Stomach smooth muscle (tissue), 2 donors: ENCODE data around the gene KLHL35.

Source experiments
- H3K27ac ChIP-seq: one replicate; pipeline ENCODE4 v1.7.0; 2013; ENCODE audit warnings: mild to moderate bottlenecking, low read length, inconsistent platforms
- H3K27me3 ChIP-seq, 2 donors: one replicate each; pipeline ENCODE4 v1.7.0; 2013; ENCODE audit warnings: low read length in 2 of 2; ENCODE audit not compliant: insufficient read depth in 2 of 2, control insufficient read depth in 1 of 2
- H3K36me3 ChIP-seq, 2 donors: one replicate each; pipeline ENCODE4 v1.7.0; 2013; ENCODE audit warnings: low read length in 2 of 2; ENCODE audit not compliant: control insufficient read depth in 2 of 2, insufficient read depth in 2 of 2
- H3K4me1 ChIP-seq: one replicate; pipeline ENCODE4 v1.7.0; 2013; ENCODE audit warnings: low read length; ENCODE audit not compliant: control insufficient read depth, insufficient read depth
- H3K4me3 ChIP-seq, 2 donors: one replicate each; pipeline ENCODE4 v1.7.0; 2013; ENCODE audit warnings: low read length in 2 of 2
- H3K9ac ChIP-seq, 2 donors: one replicate each; pipeline ENCODE4 v1.7.0; 2013; ENCODE audit warnings: low read length in 2 of 2, mild to moderate bottlenecking in 1 of 2
- H3K9me3 ChIP-seq, 2 donors: one replicate each; pipeline ENCODE4 v1.7.0; 2013; ENCODE audit warnings: low read length in 2 of 2; ENCODE audit not compliant: control insufficient read depth in 2 of 2
- donor health status: healthy.
- donor health status: Pancreatic carcinoma.

KLHL35 gene

DNA sequence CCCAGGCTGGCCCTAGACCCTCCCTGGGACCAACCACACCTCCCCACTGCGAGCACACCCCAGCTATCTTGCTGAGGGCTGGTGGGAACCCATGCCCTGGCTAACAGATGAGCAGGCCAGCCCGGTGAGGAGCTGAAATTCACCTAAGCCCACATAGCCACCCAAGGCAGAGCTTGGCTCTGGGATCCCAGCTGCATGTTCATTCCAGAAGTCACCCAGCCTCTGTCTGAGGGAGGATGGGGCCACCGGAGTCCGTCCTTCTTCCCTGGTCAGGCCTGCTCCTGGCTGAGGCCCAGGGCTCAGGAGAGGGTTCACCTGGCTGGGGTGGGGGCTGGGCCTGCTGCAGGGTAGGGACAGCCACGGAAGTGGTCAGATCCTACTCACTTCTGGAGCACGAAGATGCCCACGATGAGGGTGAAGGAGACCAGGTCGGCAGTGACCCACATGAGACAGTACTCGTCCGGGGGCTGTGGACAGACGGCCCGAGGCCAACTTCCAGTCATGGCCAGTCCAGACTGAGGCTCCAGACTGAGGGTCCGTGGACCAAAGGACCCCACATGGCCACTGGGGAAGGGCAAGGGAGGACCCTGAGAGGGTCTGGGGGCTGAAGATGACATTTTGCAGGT, 6.6 kb upstream of the KLHL35 start:
- Histone ChIP-seq H3K27ac (no peak overlapping the region), H3K4me1 (peaks cover 2% of the 10 kb centered on the region), H3K9me3 (no peaks in the 10 kb centered on the region), H3K9ac (no peak overlapping the region), H3K36me3 (no peaks in the 10 kb centered on the region), H3K4me3 (no peak overlapping the region), H3K27me3 (no peaks in the 10 kb centered on the region)

DNA sequence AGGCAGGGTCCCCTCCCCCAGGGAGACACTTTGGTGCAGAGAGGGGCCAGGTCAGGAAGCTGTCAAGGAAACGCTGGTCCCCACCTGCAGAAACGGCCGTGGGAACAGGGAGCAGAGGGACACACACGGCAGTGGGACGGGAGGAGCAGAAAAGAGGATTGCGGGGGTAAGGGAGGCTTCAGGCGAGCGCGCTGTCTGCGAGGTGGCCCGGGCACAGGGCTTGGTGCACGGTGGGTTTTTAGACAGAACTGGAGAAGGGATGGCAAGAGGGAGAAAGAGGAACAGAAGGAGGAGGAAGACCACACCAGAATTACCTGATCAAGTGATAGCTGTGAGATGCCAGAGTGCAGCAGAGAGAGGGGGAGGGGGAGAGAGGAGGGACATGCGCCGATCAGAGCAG, 6.0 kb upstream of the KLHL35 start:
- peaks cover 2% of the 10 kb centered on the region for H3K4me1 ChIP-seq
- peaks cover 0 to 2% of the 10 kb centered on the region in 2 donors for H3K27me3 ChIP-seq
- H3K36me3 ChIP-seq, result no peaks in the 10 kb centered on the region
- no peaks in the 10 kb centered on the region for H3K9me3 ChIP-seq
- H3K4me3 ChIP-seq, result no peak overlapping the region
- H3K9ac ChIP-seq, result no peak overlapping the region
- H3K27ac ChIP-seq, result no peak overlapping the region

DNA sequence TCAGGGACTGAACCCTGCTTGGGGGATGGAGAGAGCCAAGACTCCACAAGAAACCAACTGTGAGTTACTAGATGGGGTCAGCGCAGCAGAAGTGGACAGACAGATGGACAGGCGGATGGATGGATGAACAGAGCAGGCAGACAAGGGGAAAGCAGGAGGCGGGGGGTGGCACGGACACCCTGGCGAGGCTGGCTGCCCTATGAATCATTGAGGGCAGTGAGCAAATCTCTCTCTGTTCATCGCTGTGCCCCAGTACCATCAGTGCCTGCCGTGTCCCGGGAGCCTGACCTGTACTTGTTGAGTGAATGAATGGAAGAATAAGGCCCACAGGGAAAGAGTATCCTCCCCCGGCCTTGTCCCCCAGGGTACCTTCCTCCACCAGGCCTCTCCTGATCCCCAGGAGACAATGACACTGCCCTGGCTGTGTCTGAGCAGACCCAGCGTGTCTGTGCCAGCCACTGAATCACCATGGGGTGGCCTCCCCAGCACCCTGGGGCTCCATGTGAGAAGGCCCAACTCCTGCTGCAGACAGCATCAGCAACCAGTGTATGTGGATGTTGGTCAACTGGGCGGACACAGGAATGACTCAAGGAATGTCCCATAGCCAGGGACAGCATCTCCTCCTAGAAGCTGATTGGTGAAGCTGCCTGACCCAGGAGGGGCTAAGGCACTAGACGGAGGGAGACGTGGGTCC, 5.1 kb upstream of the KLHL35 start:
- H3K9me3 ChIP-seq, result no peaks in the 10 kb centered on the region
- H3K9ac ChIP-seq, result no peak overlapping the region
- H3K36me3 ChIP-seq, result no peaks in the 10 kb centered on the region
- H3K27ac ChIP-seq, result no peak overlapping the region
- H3K4me1 ChIP-seq, result peaks cover 2% of the 10 kb centered on the region
- H3K27me3 ChIP-seq, result peaks cover 7 to 8% of the 10 kb centered on the region in 2 donors
- no peak overlapping the region for H3K4me3 ChIP-seq

DNA sequence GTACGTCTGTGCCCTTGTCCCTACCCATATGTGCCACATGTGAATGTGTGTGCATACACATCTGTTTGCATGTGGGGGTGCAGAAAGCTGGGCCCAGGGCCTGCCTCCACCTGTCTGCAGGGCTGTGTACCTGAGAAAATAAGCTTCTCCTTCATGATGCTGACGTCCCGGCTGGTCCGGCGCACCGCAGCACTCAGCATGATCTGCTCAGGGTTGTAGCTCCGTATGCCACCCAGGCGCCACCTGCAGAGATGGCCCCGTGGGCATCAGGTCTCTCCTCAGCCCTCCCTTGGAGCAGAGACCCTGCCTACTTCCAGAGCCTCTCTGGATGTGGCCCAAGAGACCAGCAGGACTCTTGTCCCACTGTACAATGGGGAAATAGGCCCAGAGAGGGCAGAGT, 3.8 kb upstream of the KLHL35 start:
- Histone ChIP-seq H3K36me3 (no peaks in the 10 kb centered on the region), H3K27ac (no peak overlapping the region), H3K9me3 (no peaks in the 10 kb centered on the region), H3K4me1 (peaks cover 2% of the 10 kb centered on the region), H3K4me3 (no peak overlapping the region), H3K27me3 (peaks cover 20 to 21% of the 10 kb centered on the region in 2 donors), H3K9ac (no peak overlapping the region)

DNA sequence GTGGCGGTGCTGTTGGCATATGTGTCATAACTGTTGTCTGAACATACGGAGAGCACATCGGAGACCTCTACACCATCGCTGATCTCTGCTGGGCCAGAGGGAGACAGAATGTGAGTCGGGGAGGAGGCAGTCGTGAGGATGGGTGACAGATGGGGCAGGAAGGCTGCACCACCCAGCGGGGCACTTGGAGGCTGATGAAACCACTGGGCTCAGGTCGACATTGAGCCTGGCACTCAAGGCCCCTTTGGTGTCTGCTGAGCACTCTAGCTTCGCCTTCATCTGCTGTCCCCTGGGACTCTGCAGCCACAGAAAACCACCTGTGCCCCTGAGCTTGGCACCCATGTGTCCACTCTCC, 2.5 kb upstream of the KLHL35 start:
- H3K9ac ChIP-seq, result no peak overlapping the region
- H3K27ac ChIP-seq, result no peak overlapping the region
- no peaks in the 10 kb centered on the region for H3K9me3 ChIP-seq
- no peak overlapping the region for H3K4me3 ChIP-seq
- peaks cover 33% of the 10 kb centered on the region in 2 donors for H3K27me3 ChIP-seq
- peaks cover 7% of the 10 kb centered on the region for H3K4me1 ChIP-seq
- H3K36me3 ChIP-seq, result no peaks in the 10 kb centered on the region

DNA sequence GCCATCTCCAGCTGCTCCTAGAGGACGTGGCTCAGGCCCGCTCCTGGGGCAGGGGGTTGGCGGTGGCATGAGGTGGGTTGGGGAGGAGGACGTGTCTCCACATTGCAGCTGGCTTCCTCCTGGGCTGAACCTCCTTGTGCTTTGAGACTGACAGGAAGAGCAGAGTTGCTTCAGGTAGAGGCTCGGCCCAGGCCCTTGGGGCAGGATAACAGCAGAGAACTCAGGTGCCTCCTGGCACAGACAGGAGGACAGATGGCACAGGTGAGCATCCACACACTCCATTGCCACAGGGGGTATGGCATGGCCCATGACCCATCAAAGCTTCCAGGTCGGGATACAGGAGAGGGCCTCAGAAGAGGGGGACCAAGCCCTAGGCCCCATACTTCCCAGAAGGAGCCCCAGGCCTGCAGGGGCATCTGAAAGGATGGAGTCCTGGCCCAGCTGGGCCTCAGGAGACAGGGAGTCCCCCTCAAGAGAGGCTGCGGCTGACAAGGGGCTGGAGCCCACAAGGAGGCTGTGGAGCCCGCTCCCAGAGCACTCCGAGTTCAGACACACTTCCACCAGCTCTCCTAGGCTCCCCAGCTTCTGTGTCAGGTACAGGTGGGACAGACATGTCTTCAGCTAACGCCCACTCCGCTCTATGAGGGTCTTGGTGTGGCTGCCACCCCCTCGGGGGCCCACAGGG, 2.0 kb upstream of the KLHL35 start:
- H3K27me3 ChIP-seq, result peaks cover 34 to 36% of the 10 kb centered on the region in 2 donors
- peaks cover 12% of the 10 kb centered on the region for H3K4me1 ChIP-seq
- H3K9me3 ChIP-seq, result no peaks in the 10 kb centered on the region
- H3K27ac ChIP-seq, result no peak overlapping the region
- H3K4me3 ChIP-seq, result no peak overlapping the region
- H3K9ac ChIP-seq, result no peak overlapping the region
- H3K36me3 ChIP-seq, result no peaks in the 10 kb centered on the region

DNA sequence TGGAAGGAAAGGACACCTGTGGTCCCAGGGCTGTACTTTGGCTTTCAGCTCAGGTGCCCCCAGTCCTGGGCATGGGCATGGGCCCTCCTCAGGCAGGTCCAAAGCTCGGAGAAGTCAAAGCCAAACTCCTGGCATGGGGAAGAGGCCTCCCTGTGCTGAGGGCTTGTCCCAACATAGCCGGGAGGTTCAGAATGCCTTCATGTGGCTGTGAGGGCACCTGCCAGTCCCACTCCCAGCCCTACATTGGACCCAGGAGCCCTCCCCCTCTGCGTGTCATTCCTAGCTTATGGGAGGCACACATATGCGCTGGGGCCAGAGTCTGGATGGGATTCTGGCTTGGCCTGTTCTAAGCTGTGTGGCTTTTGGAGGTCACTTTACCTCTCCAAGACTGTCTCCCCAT, 1.0 kb upstream of the KLHL35 start:
- Histone ChIP-seq H3K36me3 (no peaks in the 10 kb centered on the region), H3K4me1 (peaks cover 17% of the 10 kb centered on the region), H3K27me3 (peaks cover 40 to 44% of the 10 kb centered on the region in 2 donors), H3K9me3 (peaks cover 0 to 5% of the 10 kb centered on the region in 2 donors), H3K27ac (no peak overlapping the region), H3K4me3 (no peak overlapping the region), H3K9ac (no peak overlapping the region)

DNA sequence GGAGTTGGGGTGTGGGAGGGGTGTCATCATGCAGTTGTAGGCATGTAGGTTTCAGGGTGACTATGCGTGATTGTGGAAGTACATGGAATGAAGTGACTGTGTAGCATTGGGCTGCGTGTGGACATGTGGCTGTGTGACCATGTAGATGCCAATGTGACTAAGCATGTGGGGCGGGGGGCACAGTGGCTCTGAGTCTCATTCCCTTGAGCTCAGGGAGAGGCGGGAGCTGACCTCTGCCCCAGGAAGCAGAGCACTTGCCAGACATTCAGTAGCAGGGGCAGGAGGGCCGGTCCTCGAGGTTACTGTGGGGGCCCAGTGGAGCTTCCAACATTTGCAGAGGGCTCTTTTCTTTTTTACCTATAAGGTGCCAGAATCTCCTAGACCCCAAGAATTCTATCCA, 440 bp upstream of the KLHL35 start:
- Histone ChIP-seq H3K36me3 (no peaks in the 10 kb centered on the region), H3K27ac (no peak overlapping the region), H3K4me3 (no peak overlapping the region), H3K27me3 (peaks cover 43 to 48% of the 10 kb centered on the region in 2 donors), H3K4me1 (peaks cover 17% of the 10 kb centered on the region), H3K9me3 (peaks cover 0 to 5% of the 10 kb centered on the region in 2 donors), H3K9ac (no peak overlapping the region)

DNA sequence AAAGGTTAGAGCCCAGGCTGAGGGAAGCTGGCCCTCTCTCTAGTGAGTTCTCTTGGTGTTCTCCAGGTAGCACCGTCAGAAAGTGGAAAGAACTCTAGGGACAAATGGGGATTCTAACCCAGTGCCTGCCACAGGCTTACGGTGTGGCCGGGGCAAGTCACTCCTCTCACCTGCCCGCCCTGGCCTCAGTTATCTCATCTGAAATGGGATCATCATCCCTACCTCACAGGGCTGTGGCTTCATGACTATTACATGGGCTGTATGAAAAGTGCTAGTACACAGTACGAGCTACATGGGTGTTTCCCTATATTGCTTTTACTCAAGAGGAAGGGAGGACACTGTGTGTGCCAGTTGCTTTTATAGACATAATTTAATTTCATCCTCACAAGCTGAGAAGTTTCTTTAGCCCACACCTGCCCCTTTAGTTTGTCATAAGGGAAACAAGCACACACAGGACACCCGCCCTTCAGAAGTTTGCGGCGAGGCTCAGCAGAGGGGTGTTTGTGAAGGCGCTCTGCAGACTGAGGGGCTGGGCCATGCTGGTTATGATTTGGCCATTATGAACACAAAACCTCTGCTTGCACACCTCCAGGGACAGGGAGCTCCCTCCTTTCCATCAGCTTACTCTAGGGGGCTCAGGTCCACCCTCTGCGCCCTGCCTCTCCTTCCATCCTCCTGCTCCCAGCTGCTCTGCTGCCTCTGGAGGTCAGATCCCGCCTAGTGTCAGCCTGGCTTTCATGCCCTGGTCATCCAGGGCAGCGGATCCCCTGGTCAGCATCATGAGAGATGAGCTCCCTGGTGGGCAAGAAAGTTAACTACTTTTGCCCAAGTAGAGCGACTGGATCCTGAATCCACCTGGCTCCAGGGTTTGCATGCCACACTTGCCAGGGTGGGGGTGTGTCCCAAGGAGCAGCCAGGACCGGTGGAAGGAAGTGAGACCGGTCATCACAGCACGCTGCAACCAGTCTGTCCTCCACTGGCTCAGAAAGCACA, 1.2 kb downstream of the KLHL35 start:
- peaks cover 43 to 48% of the 10 kb centered on the region in 2 donors for H3K27me3 ChIP-seq
- H3K9me3 ChIP-seq, result peaks cover 0 to 5% of the 10 kb centered on the region in 2 donors

More for the DNA sequence above, 1.2 kb downstream of the KLHL35 start:
- H3K36me3 ChIP-seq, result no peaks in the 10 kb centered on the region
- no peak overlapping the region for H3K9ac ChIP-seq
- H3K4me1 ChIP-seq, result peaks cover 21% of the 10 kb centered on the region
- H3K27ac ChIP-seq, result no peak overlapping the region
- H3K4me3 ChIP-seq, result no peak overlapping the region
